GM12878 (cell line): ENCODE results near the gene SRP72.

ENCODE experiments used
- ATF3 ChIP-seq: IDR thresholded peaks from 2 replicates; pipeline ENCODE4 v1.6.1; 2011; ENCODE audit warnings: low read depth, mild to moderate bottlenecking, low read length, moderate library complexity, borderline replicate concordance; ENCODE audit errors: extremely low read depth
- CTCF ChIP-seq, 3 experiments: IDR thresholded peaks in 2 of 3; conservative IDR thresholded peaks in 1 of 3; 2 replicates each; pipeline ENCODE4 v1.5.1; 2011; ENCODE audit warnings: low read depth in 3 of 3, low read length in 3 of 3, mild to moderate bottlenecking in 3 of 3, control low read depth in 2 of 3, moderate library complexity in 2 of 3, inconsistent platforms in 1 of 3, mixed read lengths in 1 of 3; ENCODE audit not compliant: control insufficient read depth in 2 of 3, insufficient read depth in 1 of 3; ENCODE audit errors: extremely low read depth in 1 of 3
- POLR2AphosphoS5 ChIP-seq: IDR thresholded peaks from 2 replicates; pipeline ENCODE4 v1.6.1; 2011; ENCODE audit warnings: mild to moderate bottlenecking, low read length, inconsistent platforms
- RB1 ChIP-seq: fragments of 450-650 bp; formaldehyde crosslinking; IDR thresholded peaks from 2 replicates; pipeline ENCODE4 v1.6.1; 2017; ENCODE audit warnings: mild to moderate bottlenecking, borderline replicate concordance
- RCOR1 ChIP-seq: conservative IDR thresholded peaks from 2 replicates; pipeline ENCODE4 v1.6.1; 2012; ENCODE audit warnings: low read depth, low read length, improper control_type of control experiment
- SMARCA5 ChIP-seq: fragments of 450-650 bp; IDR thresholded peaks from 2 replicates; pipeline ENCODE4 v1.6.1; 2017; ENCODE audit warnings: mild to moderate bottlenecking
- TAF1 ChIP-seq: IDR thresholded peaks from 2 replicates; pipeline ENCODE4 v1.6.1; 2011; ENCODE audit warnings: mild to moderate bottlenecking, low read depth, low read length, borderline replicate concordance
- ZBTB33 ChIP-seq: fragments of 450-650 bp; IDR thresholded peaks from 2 replicates; pipeline ENCODE4 v1.6.1; 2017; ENCODE audit warnings: mild to moderate bottlenecking
- ZNF687 ChIP-seq: fragments of 450-650 bp; IDR thresholded peaks from 2 replicates; pipeline ENCODE4 v1.6.1; 2017; ENCODE audit warnings: mild to moderate bottlenecking, moderate library complexity
- TF ChIP-seq, protein P1 (sequence below): IDR thresholded peaks from 2 replicates; pipeline ENCODE4 v1.6.1; 2011; ENCODE audit warnings: low read depth, low read length, improper control_type of control experiment, borderline replicate concordance
- TF ChIP-seq, protein P2 (sequence below): fragments of 150-350 bp; IDR thresholded peaks from 2 replicates; pipeline ENCODE4 v1.6.1; 2014; ENCODE audit warnings: mild to moderate bottlenecking, low read depth, low read length

GRCh38 chr4:56438766-56439165 is 28.7 kb upstream of the SRP72 start:
- TF ChIP-seq CTCF (IDR thresholded peaks at IDR 0.05 in 2 of 3, conservative IDR thresholded peaks at IDR 0.05 in 1 of 3; ENCODE audit: control insufficient read depth in 2 of 3, extremely low read depth in 1 of 3, insufficient read depth in 1 of 3, low read depth in 3 of 3, low read length in 3 of 3) (no peak), RB1 (no peak), TAF1 (no peak), POLR2AphosphoS5 (no peak), SMARCA5 (no peak), RCOR1 (no peak), ZNF687 (no peak), ZBTB33 (no peak), ATF3 (no peak)
- TF ChIP-seq, protein P1, sequence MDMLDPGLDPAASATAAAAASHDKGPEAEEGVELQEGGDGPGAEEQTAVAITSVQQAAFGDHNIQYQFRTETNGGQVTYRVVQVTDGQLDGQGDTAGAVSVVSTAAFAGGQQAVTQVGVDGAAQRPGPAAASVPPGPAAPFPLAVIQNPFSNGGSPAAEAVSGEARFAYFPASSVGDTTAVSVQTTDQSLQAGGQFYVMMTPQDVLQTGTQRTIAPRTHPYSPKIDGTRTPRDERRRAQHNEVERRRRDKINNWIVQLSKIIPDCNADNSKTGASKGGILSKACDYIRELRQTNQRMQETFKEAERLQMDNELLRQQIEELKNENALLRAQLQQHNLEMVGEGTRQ: no peak
- TF ChIP-seq, protein P2, sequence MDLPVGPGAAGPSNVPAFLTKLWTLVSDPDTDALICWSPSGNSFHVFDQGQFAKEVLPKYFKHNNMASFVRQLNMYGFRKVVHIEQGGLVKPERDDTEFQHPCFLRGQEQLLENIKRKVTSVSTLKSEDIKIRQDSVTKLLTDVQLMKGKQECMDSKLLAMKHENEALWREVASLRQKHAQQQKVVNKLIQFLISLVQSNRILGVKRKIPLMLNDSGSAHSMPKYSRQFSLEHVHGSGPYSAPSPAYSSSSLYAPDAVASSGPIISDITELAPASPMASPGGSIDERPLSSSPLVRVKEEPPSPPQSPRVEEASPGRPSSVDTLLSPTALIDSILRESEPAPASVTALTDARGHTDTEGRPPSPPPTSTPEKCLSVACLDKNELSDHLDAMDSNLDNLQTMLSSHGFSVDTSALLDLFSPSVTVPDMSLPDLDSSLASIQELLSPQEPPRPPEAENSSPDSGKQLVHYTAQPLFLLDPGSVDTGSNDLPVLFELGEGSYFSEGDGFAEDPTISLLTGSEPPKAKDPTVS: no peak
